ENCODE measurements around the gene RAB6A.

The RAB6A gene

DNA sequence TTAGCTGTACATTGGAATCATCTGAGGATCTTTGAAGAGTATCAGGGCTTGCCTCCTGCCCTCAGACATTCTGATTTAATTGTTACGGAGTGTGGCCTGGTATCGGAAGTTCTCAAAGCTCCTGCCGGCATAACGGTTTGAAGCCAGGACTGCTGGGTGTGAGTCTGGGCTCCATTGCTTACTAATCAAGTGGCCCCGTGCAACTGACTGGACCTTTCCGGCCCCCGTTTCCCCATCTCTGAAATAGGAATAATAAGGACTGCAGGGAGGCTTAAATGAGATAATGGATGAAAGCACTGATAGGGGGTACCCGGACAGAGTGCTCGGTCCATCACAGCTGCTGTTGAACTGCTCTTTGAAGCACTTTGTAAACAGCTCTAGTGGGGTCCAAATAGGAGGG lies 112.8 kb downstream of the RAB6A start:
- TF ChIP-seq CTCF (conservative IDR thresholded peaks at IDR 0.05; ENCODE audit: low read length) = no peak
- no peak for DNase-seq (ENCODE audit: low read depth)
- H3K4me3 ChIP-seq (ENCODE audit: low read length) = no peak overlapping the region

- peak overlapping the region; percentile 25 for H3K4me3 ChIP-seq (ENCODE audit: low read length)
- DNase-seq (ENCODE audit: low read depth) = peak; percentile 80
- no peak for TF ChIP-seq CTCF (conservative IDR thresholded peaks at IDR 0.05; ENCODE audit: low read length)
Observed at GRCh38 chr11:73647459-73648100, 113.3 kb downstream of the RAB6A start.

GRCh38 chr11:73645972-73646631 lies 114.8 kb downstream of the RAB6A start, which contains the start of gene PLEKHB1:
TSS of gene PLEKHB1 (plus strand) at chr11:73646581. CDS start at chr11:73646609, 28 bp downstream.
- DNase-seq (ENCODE audit: low read depth) = no peak

GRCh38 chr11:73645121-73645969 lies 115.5 kb downstream of the RAB6A start:
- no peak overlapping the region for H3K4me3 ChIP-seq (ENCODE audit: low read length)
- no peak for DNase-seq (ENCODE audit: low read depth)
- TF ChIP-seq CTCF (conservative IDR thresholded peaks at IDR 0.05; ENCODE audit: low read length) = no peak

More at GRCh38 chr11:73645972-73646631, 114.8 kb downstream of the RAB6A start, which contains the start of gene PLEKHB1:
- no peak for TF ChIP-seq CTCF (conservative IDR thresholded peaks at IDR 0.05; ENCODE audit: low read length)
- no peak within 1 kb of the TSS for H3K4me3 ChIP-seq (ENCODE audit: low read length)

DNA sequence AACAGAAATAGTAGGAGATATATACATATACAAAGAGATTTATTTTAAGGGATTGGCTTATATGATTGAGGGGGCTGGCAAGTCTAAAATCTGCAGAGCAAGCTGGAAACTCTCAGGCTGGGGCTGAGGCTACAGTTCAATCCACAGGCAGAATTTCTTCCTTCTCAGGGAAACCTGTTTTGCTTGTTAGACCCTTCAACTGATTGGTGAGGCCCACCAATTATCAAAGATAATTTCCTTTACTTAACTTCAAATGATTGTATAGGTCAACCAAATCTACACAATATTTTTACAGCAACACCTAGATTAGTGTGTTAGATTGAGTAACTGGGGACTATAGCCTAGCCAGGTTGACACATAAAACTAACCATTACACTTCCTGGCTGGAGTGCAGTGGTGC lies 119.2 kb downstream of the RAB6A start:
- no peak overlapping the region for H3K4me3 ChIP-seq (ENCODE audit: low read length)
- no peak for DNase-seq (ENCODE audit: low read depth)
- TF ChIP-seq CTCF (conservative IDR thresholded peaks at IDR 0.05; ENCODE audit: low read length) = no peak

- no peak for TF ChIP-seq CTCF (conservative IDR thresholded peaks at IDR 0.05; ENCODE audit: low read length)
- no peak overlapping the region for H3K4me3 ChIP-seq (ENCODE audit: low read length)
- no peak for DNase-seq (ENCODE audit: low read depth)
Observed at GRCh38 chr11:73640592-73640991, 120.3 kb downstream of the RAB6A start.
